KMS-11 (cell line): Measurements from ENCODE around the gene ADORA1.

Experiments used
- H2AFZ ChIP-seq: fragments of 200-600 bp; sonication (generic); 2 replicates; pipeline ENCODE4 v1.6.1; 2016; ENCODE audit warnings: antibody characterized with exemption, mixed run types, low read depth
- H3K27ac ChIP-seq: fragments of 200-600 bp; sonication (generic); 2 replicates; pipeline ENCODE4 v1.6.1; 2016; ENCODE audit warnings: mild to moderate bottlenecking, mixed run types
- H3K27me3 ChIP-seq: fragments of 200-600 bp; sonication (generic); 2 replicates; pipeline ENCODE4 v1.6.1; 2017; ENCODE audit warnings: mild to moderate bottlenecking, low read depth, mixed run types, moderate library complexity; ENCODE audit not compliant: insufficient read depth
- H3K36me3 ChIP-seq: fragments of 200-600 bp; sonication (generic); 2 replicates; pipeline ENCODE4 v1.6.1; 2017; ENCODE audit warnings: mild to moderate bottlenecking, mixed run types; ENCODE audit not compliant: insufficient read depth
- H3K4me1 ChIP-seq: fragments of 200-600 bp; sonication (generic); 2 replicates; pipeline ENCODE4 v1.6.1; 2016; ENCODE audit warnings: mild to moderate bottlenecking, low read depth, mixed run types; ENCODE audit not compliant: poor library complexity, severe bottlenecking
- H3K4me2 ChIP-seq: fragments of 200-600 bp; sonication (generic); 2 replicates; pipeline ENCODE4 v1.7.0; 2016; ENCODE audit warnings: mild to moderate bottlenecking, mixed run types
- H3K4me3 ChIP-seq: fragments of 200-600 bp; sonication (generic); IDR thresholded peaks from 2 replicates; pipeline ENCODE4 v1.6.1; 2017; ENCODE audit warnings: low read depth, low read length, mixed read lengths; ENCODE audit not compliant: insufficient read depth
- H3K79me2 ChIP-seq: fragments of 200-600 bp; sonication (generic); 2 replicates; pipeline ENCODE4 v1.6.1; 2016; ENCODE audit warnings: low read depth, mixed run types; ENCODE audit not compliant: insufficient read depth
- H3K9ac ChIP-seq: fragments of 200-600 bp; sonication (generic); 2 replicates; pipeline ENCODE4 v1.6.1; 2016; ENCODE audit warnings: mild to moderate bottlenecking, mixed run types
- H4K20me1 ChIP-seq: fragments of 200-600 bp; sonication (generic); 2 replicates; pipeline ENCODE4 v1.6.1; 2016; ENCODE audit warnings: mild to moderate bottlenecking, mixed run types; ENCODE audit not compliant: insufficient read depth
- CTCF ChIP-seq: fragments of 200-600 bp; sonication (generic); conservative IDR thresholded peaks from 2 replicates; pipeline ENCODE4 v1.6.1; 2017; ENCODE audit warnings: low read depth, mild to moderate bottlenecking, antibody characterized with exemption, low read length, moderate library complexity, mixed read lengths

ADORA1 gene

DNA sequence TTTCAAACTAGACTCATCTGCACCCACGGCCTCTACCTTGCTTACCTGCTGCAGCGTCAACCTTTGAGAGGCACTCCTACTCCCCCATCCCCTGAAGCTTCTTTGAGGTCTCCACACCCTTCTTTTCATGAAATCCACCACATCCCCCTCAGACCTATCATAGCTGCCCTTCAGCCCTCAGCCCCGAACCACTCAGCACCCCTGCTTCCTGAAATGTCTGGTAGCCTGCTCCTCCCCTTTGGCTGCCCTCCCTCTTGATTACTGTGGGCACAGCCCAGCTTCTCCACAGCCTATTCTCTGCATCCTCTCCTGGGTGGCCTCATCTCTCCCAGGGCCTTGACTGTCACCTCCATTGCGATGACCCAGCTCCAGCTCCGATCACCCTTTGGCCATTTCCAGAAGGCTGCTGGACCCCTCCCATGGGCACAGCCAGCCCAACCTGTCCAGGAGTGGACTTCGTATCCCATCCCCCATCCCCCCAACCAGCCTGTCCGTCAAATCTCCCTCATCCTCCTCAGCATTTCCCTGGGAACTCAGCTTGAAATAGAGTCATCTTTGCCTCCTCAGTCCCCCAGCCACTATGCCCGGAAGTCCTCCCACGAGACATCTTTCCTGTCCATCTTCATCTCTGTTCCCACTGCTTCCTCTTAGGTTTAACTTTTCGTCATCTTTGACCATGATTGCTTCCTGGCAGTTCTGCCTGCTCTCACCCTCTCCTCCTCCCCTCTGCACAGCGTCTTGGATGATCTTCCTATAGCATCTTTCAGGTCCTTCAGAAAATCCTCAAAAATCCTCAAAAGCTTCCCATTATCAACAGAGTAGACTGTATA, 6.1 kb upstream of the ADORA1 start:
- no peaks in the 10 kb centered on the region for H3K4me1 ChIP-seq
- no peak overlapping the region for H3K4me2 ChIP-seq
- TF ChIP-seq CTCF, result no peak
- no peaks in the 10 kb centered on the region for H3K79me2 ChIP-seq
- H4K20me1 ChIP-seq, result no peaks in the 10 kb centered on the region
- H3K4me3 ChIP-seq, result no peak overlapping the region
- no peaks in the 10 kb centered on the region for H3K36me3 ChIP-seq
- no peak overlapping the region for H2AFZ ChIP-seq
- peaks cover 32% of the 10 kb centered on the region for H3K27me3 ChIP-seq
- no peak overlapping the region for H3K27ac ChIP-seq
- no peak overlapping the region for H3K9ac ChIP-seq

DNA sequence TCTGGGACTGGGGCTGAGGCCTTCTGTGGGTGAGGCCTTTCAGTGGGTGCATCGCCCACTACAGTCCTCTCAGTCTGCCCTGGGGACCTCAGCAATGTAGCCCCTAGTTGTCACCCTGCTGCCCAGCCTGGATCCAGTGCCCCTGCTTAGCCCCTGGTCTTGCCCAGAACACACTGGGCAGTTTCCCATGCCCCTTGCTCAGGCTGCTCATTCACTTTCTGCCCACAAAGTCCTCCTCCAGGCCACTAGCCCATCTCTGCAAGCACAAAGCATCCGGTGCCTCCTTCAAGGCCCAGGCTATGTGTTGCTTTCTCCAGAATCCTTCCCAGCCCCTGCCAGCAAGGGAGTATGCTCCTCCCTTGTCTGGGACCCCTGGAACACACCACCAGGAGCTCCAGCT, 5.4 kb upstream of the ADORA1 start:
- Histone ChIP-seq H4K20me1 (no peaks in the 10 kb centered on the region), H3K9ac (no peak overlapping the region), H2AFZ (no peak overlapping the region), H3K79me2 (no peaks in the 10 kb centered on the region), H3K4me3 (no peak overlapping the region), H3K4me2 (no peak overlapping the region), H3K4me1 (no peaks in the 10 kb centered on the region), H3K27ac (no peak overlapping the region), H3K27me3 (peaks cover 40% of the 10 kb centered on the region), H3K36me3 (no peaks in the 10 kb centered on the region)
- TF ChIP-seq CTCF, result no peak

GRCh38 chr1:203124011-203124410, 3.5 kb upstream of the ADORA1 start:
- Histone ChIP-seq H3K4me3 (no peak overlapping the region), H3K4me1 (no peaks in the 10 kb centered on the region), H3K27me3 (peaks cover 57% of the 10 kb centered on the region), H4K20me1 (no peaks in the 10 kb centered on the region), H2AFZ (no peak overlapping the region), H3K79me2 (no peaks in the 10 kb centered on the region), H3K9ac (no peak overlapping the region), H3K36me3 (no peaks in the 10 kb centered on the region), H3K4me2 (no peak overlapping the region), H3K27ac (no peak overlapping the region)
- no peak for TF ChIP-seq CTCF

DNA sequence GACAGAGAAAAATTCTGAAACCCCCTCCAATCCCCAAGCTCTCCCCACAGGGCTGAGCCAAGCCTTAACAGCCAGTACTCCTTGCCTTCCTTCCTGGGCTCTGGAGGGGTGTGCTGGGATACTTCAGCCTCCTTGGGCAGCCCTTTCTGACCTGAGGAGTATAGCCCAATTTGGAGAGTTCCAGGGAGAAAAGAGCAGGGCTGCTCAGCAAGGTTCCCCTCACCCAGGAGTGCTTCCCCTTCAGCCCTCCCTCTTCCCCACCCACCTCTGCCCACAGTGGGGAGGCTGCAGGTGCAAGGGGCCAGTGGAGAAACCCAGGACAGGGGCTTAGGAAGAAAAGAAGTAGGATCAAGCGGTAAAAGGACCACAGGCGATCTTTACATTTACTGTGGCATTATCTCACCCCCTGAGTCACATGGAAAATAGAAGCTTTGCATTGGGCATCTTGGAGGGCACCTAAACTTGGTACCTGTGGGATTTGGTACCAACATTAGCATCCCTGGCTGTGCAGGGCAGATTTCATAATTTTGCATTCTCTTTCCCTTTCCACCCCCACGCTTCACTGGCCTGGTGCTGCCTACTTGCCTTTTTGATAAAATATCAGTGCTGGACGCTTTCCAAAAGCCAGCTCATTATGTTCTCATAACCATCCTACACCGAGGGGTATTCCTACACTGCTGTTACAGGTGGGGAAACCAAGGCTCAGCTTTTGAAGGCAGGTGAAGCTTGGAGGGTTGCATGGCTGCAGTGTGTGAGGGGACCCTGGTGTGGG, 2.8 kb upstream of the ADORA1 start:
- no peak overlapping the region for H3K4me3 ChIP-seq
- no peak overlapping the region for H3K27ac ChIP-seq
- no peaks in the 10 kb centered on the region for H3K36me3 ChIP-seq
- H3K4me1 ChIP-seq, result no peaks in the 10 kb centered on the region
- H4K20me1 ChIP-seq, result no peaks in the 10 kb centered on the region
- no peak overlapping the region for H3K9ac ChIP-seq
- no peak overlapping the region for H2AFZ ChIP-seq
- no peak for TF ChIP-seq CTCF
- H3K79me2 ChIP-seq, result no peaks in the 10 kb centered on the region
- no peak overlapping the region for H3K4me2 ChIP-seq
- H3K27me3 ChIP-seq, result peaks cover 60% of the 10 kb centered on the region
